ENCODE data around the gene SMAGP. TPM values are rescaled to one million over a fixed set of nuclear protein-coding genes. Genes with fewer than 3 reads are reported as not detected.

The SMAGP gene
- total and polyA plus RNA-seq, 2 donors (not counting 3 experiments of a cell fraction or from before 2014, with no cell fraction given), result 21.4 to 26.2 TPM

DNA sequence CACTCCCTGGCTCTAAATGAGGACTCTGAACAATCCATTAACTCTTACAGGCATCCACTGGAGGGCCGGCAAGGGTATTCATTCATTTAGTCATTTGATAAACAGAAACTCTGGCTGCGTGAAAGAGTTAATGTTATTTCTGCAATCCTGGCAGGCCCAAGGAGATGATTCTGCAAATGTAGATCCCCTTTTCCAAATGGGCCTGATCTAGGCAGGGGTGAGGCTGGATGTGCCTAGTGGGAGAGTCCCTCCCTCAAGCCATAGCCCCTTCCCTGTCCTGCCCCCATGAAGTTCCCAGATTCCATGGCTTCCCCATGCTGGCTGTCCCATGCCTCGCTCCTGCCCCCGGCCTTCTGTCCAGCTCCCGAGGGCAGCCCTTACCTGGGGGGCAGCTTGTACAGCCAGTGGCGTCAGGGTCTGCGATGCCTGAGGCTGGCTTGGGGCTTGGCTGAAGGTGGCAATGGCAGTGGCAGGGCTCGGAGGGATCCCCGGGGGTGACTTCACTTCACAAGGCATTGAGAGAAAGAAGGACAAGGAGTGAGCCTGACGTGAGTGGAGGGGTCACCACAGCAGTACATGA is 70.8 kb downstream of the SMAGP start:
- no peaks in the 10 kb centered on the region for H3K9me1 ChIP-seq (replicated peaks; ENCODE audit: control insufficient read depth, extremely low read depth, insufficient read depth, low read length)
- DNase-seq (ENCODE audit: low read depth, low spot score) (no peak), FAIRE-seq (no peak)
- no peaks in the 10 kb centered on the region for H3K4me1 ChIP-seq (ENCODE audit: control insufficient read depth, extremely low read depth, insufficient read depth, low read length)
- dilution Hi-C loops (cut with MboI; ENCODE audit: extremely low pct_ligation_motif_present, low sequenced_read_pairs) (no loop called here), intact Hi-C loops (cut with micrococcal nuclease) (no loop called here)
- H3K79me2 ChIP-seq (ENCODE audit: control insufficient read depth, insufficient read depth, low read length), result no peaks in the 10 kb centered on the region
- H3K4me3 ChIP-seq (replicated peaks in 1 of 3; ENCODE audit: insufficient read depth in 1 of 3, low read depth in 1 of 3, low read length in 3 of 3), result no peak overlapping the region
- no peaks in the 10 kb centered on the region for H3K9me3 ChIP-seq (replicated peaks; ENCODE audit: control insufficient read depth, insufficient read depth, low read length)
- no peaks in the 10 kb centered on the region for H4K20me1 ChIP-seq (replicated peaks; ENCODE audit: control insufficient read depth, extremely low read depth, insufficient read depth, low read length)
- ChIA-PET CTCF (no interaction called here), POLR2A (interaction anchor here (1.1 kb wide), 1 partner anchor 18 kb away, joined by 3 read pairs; the partner anchor contains the start of gene POU6F1)
- no peaks in the 10 kb centered on the region for H3K27me3 ChIP-seq (ENCODE audit: control insufficient read depth in 2 of 2, insufficient read depth in 2 of 2, low read length in 2 of 2)
- TF ChIP-seq EZH2 (IDR thresholded peaks at IDR 0.05; ENCODE audit: borderline replicate concordance, low read depth, low read length, severe bottlenecking) (no peak), POLR2AphosphoS5 (IDR thresholded peaks at IDR 0.05; ENCODE audit: insufficient read depth, low read depth, low read length) (no peak), MYC (IDR thresholded peaks at IDR 0.05; ENCODE audit: low read depth, low read length) (no peak), FOS (IDR thresholded peaks at IDR 0.05; ENCODE audit: borderline replicate concordance, insufficient read depth, low read length) (no peak), POLR2A (IDR thresholded peaks at IDR 0.05; ENCODE audit: low read depth, low read length) (no peak)
- TF ChIP-seq, protein P1, sequence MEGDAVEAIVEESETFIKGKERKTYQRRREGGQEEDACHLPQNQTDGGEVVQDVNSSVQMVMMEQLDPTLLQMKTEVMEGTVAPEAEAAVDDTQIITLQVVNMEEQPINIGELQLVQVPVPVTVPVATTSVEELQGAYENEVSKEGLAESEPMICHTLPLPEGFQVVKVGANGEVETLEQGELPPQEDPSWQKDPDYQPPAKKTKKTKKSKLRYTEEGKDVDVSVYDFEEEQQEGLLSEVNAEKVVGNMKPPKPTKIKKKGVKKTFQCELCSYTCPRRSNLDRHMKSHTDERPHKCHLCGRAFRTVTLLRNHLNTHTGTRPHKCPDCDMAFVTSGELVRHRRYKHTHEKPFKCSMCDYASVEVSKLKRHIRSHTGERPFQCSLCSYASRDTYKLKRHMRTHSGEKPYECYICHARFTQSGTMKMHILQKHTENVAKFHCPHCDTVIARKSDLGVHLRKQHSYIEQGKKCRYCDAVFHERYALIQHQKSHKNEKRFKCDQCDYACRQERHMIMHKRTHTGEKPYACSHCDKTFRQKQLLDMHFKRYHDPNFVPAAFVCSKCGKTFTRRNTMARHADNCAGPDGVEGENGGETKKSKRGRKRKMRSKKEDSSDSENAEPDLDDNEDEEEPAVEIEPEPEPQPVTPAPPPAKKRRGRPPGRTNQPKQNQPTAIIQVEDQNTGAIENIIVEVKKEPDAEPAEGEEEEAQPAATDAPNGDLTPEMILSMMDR (IDR thresholded peaks at IDR 0.05; ENCODE audit: extremely low read depth in 1 of 2, insufficient read depth in 1 of 2, low read depth in 1 of 2, low read length in 2 of 2), result no peak
- H3K36me3 ChIP-seq (ENCODE audit: control insufficient read depth in 2 of 2, extremely low read depth in 1 of 2, insufficient read depth in 2 of 2, low read length in 2 of 2), result no peaks in the 10 kb centered on the region
- no peak overlapping the region for H3K9ac ChIP-seq (replicated peaks; ENCODE audit: extremely low read depth, insufficient read depth, low read length)
- H2AFZ ChIP-seq (ENCODE audit: low read depth, low read length), result no peak overlapping the region
- no peak overlapping the region for H3K4me2 ChIP-seq (ENCODE audit: insufficient read depth, low read length)
- no peak overlapping the region for H3K27ac ChIP-seq (ENCODE audit: insufficient read depth, low read depth, low read length)
- BruUV-seq (replicated peaks), result no TSS peak
